Subcutaneous abdominal adipose tissue (tissue), 5 donors: Measurements from ENCODE around the gene ALKBH4.
"Not testable (repeated sequence)": the region's sequence is repeated elsewhere in the genome, so short reads cannot be mapped to it uniquely, and the experiment has no call there.

Experiments
- H3K27ac ChIP-seq: one replicate; pipeline ENCODE4 v1.7.0; 2013; ENCODE audit warnings: low read depth, mild to moderate bottlenecking, inconsistent platforms, low read length, moderate library complexity
- H3K27me3 ChIP-seq, 5 donors: one replicate each; pipeline ENCODE4 v1.7.0; 2013; ENCODE audit warnings: low read length in 5 of 5, inconsistent platforms in 1 of 5; ENCODE audit not compliant: control insufficient read depth in 5 of 5, insufficient read depth in 4 of 5
- H3K36me3 ChIP-seq, 5 donors: one replicate each; pipeline ENCODE4 v1.7.0; 2013; ENCODE audit warnings: low read length in 5 of 5; ENCODE audit not compliant: control insufficient read depth in 5 of 5, insufficient read depth in 5 of 5
- H3K4me1 ChIP-seq, 5 donors: one replicate each; pipeline ENCODE4 v1.7.0; 2013; ENCODE audit warnings: low read length in 5 of 5, mild to moderate bottlenecking in 3 of 5, moderate library complexity in 1 of 5; ENCODE audit not compliant: control insufficient read depth in 5 of 5, insufficient read depth in 5 of 5
- H3K4me3 ChIP-seq, 5 donors: one replicate each; pipeline ENCODE4 v1.7.0; 2013; ENCODE audit warnings: low read length in 5 of 5, low read depth in 1 of 5
- H3K9ac ChIP-seq, 5 donors: one replicate each; pipeline ENCODE4 v1.7.0; 2013; ENCODE audit warnings: low read length in 5 of 5, mild to moderate bottlenecking in 4 of 5, moderate library complexity in 3 of 5
- H3K9me3 ChIP-seq, 5 donors: one replicate each; pipeline ENCODE4 v1.7.0; 2013; ENCODE audit warnings: low read length in 5 of 5; ENCODE audit not compliant: control insufficient read depth in 5 of 5
- donor health status: healthy.
- donor health status: healthy.
- donor health status: healthy.
- donor health status: healthy.
- donor health status: healthy.

ALKBH4 gene

DNA sequence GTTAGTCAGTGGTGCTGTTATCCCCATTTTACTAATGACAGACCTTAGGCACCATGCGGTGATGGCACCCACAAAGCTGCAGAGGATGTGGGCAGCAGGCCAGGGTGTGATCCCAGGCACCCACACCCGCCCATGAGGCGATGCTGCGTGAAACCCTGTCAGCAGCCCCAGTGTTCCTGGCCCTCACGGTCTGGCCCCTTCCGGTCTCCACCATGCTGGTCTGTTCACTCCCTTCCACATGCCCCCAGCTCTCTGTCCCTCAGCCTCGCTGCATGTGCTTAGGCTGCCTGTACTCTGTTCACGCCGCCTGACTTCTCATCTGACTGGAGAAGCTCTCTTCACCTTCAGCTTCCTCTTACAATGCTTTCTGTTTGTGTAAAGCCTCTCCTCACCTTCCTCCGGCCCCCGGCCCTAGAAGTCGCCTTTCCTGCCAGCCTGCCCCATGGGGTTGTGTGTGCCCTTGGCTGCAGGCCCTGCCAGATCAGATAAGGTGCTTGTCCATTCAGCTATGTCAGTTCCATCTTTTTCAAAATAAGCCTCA lies 48.9 kb downstream of the ALKBH4 start:
- Histone ChIP-seq H3K4me3 (no peak overlapping the region), H3K36me3 (peaks cover 7 to 87% (median 57%) of the 10 kb centered on the region in 5 donors), H3K27ac (no peak overlapping the region), H3K9me3 (no peaks in the 10 kb centered on the region), H3K4me1 (peaks cover 0 to 5% (median 0%) of the 10 kb centered on the region in 5 donors), H3K9ac (no peak overlapping the region), H3K27me3 (no peaks in the 10 kb centered on the region)

GRCh38 chr7:102413611-102414010 lies 51.1 kb downstream of the ALKBH4 start:
- Histone ChIP-seq H3K4me3 (no peak overlapping the region), H3K36me3 (peaks cover 4 to 93% (median 59%) of the 10 kb centered on the region in 5 donors), H3K27me3 (no peaks in the 10 kb centered on the region), H3K4me1 (peaks cover 0 to 5% (median 0%) of the 10 kb centered on the region in 5 donors), H3K27ac (no peak overlapping the region), H3K9me3 (peaks cover 0 to 6% (median 0%) of the 10 kb centered on the region in 5 donors), H3K9ac (no peak overlapping the region)

- Histone ChIP-seq H3K27ac (no peak overlapping the region), H3K27me3 (no peaks in the 10 kb centered on the region), H3K4me1 (peaks cover 0 to 5% (median 0%) of the 10 kb centered on the region in 5 donors), H3K9ac (no peak overlapping the region), H3K9me3 (peaks cover 0 to 6% (median 0%) of the 10 kb centered on the region in 5 donors), H3K36me3 (peaks cover 0 to 93% (median 59%) of the 10 kb centered on the region in 5 donors), H3K4me3 (no peak overlapping the region)
Observed at GRCh38 chr7:102413091-102413490, 51.6 kb downstream of the ALKBH4 start.

DNA sequence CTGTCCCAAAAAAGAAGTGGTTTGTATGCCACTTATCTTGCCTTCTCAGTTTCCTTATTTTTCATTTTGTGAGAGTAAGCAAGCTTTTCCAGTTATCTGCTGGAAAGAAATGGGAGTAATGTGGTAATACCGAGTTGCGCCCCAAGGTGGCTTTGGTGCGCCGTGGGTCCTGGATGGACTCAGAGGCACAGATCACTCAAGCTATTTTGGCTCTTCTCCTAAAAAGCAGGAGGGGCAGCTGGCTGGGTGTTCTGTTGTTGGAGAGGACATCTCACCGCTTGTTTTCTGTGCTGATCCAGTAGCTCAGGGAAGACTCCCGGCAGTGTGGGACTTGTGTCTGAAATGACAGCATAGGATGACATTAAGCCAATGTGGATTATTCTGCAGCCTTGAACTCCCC lies 52.1 kb downstream of the ALKBH4 start:
- Histone ChIP-seq H3K4me3 (no peak overlapping the region), H3K9ac (no peak overlapping the region), H3K27ac (no peak overlapping the region), H3K36me3 (peaks cover 0 to 93% (median 62%) of the 10 kb centered on the region in 5 donors), H3K9me3 (peaks cover 0 to 6% (median 0%) of the 10 kb centered on the region in 5 donors), H3K4me1 (peaks cover 0 to 5% (median 0%) of the 10 kb centered on the region in 5 donors), H3K27me3 (no peaks in the 10 kb centered on the region)

- Histone ChIP-seq H3K9ac (no peak overlapping the region), H3K4me1 (peaks cover 0 to 5% (median 0%) of the 10 kb centered on the region in 5 donors), H3K36me3 (peaks cover 4 to 92% (median 62%) of the 10 kb centered on the region in 5 donors), H3K4me3 (no peak overlapping the region), H3K27ac (no peak overlapping the region), H3K9me3 (peaks cover 0 to 6% (median 0%) of the 10 kb centered on the region in 5 donors), H3K27me3 (no peaks in the 10 kb centered on the region)
Observed at GRCh38 chr7:102410918-102411317, 53.7 kb downstream of the ALKBH4 start.

DNA sequence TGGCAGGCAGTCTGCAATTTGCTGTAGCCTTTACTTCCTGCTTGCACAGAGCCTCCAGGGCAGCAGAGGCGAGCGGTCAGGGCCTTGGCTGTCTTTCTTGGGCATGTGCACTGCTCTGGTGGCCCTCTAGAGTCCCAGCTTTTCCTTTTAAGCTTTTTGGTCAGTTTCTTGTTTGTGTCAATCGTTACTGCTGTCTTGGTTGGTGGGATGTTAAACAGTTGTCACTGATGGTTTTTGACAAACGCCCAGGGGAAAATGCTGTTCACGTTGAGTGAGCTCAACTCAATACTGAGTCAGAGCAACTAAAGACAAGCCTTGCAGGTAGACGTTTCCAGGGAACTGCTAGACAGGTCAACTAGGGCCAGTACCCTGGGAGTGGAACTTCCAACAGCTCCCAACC lies 54.5 kb downstream of the ALKBH4 start:
- H3K36me3 ChIP-seq, result peaks cover 8 to 92% (median 61%) of the 10 kb centered on the region in 5 donors
- H3K4me1 ChIP-seq, result peaks cover 0 to 5% (median 0%) of the 10 kb centered on the region in 5 donors
- H3K4me3 ChIP-seq, result no peak overlapping the region

DNA sequence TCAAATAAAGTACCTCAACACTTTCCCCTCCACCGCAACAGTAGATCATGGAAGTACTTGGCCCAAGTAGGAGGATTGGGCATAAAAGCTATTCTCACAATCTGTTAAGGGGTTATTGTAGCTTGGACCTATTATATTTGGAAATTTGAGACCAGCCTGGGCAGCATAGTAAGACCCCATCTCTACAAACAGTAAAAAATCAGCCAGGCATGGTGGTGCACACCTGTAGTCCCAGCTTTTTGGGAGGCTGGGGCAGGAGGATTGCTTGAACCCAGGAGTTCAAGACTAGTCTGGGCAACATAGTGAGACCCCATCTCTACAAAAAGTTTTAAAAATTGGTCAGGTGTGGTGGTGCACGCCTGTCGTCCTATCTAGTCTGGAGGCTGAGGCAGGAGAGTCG lies 55.3 kb downstream of the ALKBH4 start:
- Histone ChIP-seq H3K27ac (no peak overlapping the region), H3K9me3 (peaks cover 0 to 6% (median 0%) of the 10 kb centered on the region in 5 donors), H3K4me1 (peaks cover 0 to 5% (median 0%) of the 10 kb centered on the region in 5 donors), H3K9ac (no peak overlapping the region), H3K36me3 (peaks cover 8 to 91% (median 59%) of the 10 kb centered on the region in 5 donors), H3K27me3 (no peaks in the 10 kb centered on the region), H3K4me3 (no peak overlapping the region)

More for the DNA sequence above, 54.5 kb downstream of the ALKBH4 start:
- no peak overlapping the region for H3K9ac ChIP-seq
- H3K27ac ChIP-seq, result no peak overlapping the region
- no peaks in the 10 kb centered on the region for H3K27me3 ChIP-seq
- peaks cover 0 to 6% (median 0%) of the 10 kb centered on the region in 5 donors for H3K9me3 ChIP-seq

DNA sequence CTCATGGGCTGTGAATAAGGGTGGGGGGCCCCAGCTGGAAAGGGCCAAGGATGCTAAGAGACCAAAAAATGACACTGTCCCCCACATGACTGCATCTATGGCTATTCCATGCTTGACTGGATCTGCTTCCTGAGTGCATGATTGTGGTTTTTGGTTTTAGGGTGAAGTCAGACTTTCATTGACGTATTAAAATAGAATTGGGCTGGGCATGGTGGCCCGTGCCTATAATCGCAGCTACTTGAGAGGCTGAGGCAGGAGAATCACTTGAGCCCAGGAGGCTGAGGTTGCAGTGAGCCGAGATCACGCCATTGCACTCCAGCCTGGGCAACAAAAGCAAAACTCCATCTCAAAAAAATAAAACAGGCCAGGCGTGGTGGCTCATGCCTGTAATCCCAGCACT lies 56.1 kb downstream of the ALKBH4 start:
- not testable (repeated sequence) for H3K9me3 ChIP-seq, H3K9ac ChIP-seq, H3K4me3 ChIP-seq, H3K27ac ChIP-seq, H3K4me1 ChIP-seq, H3K27me3 ChIP-seq
- peaks cover 8 to 91% (median 67%) of the 10 kb centered on the region in 5 donors for H3K36me3 ChIP-seq

DNA sequence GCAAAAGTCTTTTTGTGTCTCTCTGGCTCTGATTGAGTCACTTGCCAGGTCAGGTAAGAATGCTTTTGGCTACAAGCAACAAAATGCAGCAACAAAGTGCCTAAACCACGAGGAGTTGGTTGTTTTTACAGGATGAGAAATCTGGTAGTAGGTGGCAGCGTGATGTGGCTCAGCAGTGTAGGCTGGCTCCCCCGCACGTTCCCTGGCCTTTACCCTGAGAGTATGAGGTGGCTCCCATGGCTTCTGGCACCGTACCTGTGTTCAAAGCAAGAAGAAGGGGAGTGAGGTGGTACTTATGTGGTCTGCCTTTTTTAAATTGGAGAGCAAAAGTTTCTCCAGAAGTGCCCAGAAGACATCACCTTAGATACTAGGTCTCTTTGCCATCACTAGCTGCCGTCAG lies 56.8 kb downstream of the ALKBH4 start:
- H3K36me3 ChIP-seq, result peaks cover 8 to 92% (median 69%) of the 10 kb centered on the region in 5 donors
- H3K27me3 ChIP-seq, result no peaks in the 10 kb centered on the region
- peaks cover 0 to 6% (median 0%) of the 10 kb centered on the region in 5 donors for H3K9me3 ChIP-seq
- H3K4me1 ChIP-seq, result peaks cover 0 to 5% (median 0%) of the 10 kb centered on the region in 5 donors
- no peak overlapping the region for H3K9ac ChIP-seq
- H3K4me3 ChIP-seq, result no peak overlapping the region
- H3K27ac ChIP-seq, result no peak overlapping the region
